T-helper 2 cell (primary cell): ENCODE results near the gene RAB30.
"Not testable (repeated sequence)": the region's sequence is repeated elsewhere in the genome, so short reads cannot be mapped to it uniquely, and the experiment has no call there.

Experiments
- DNase-seq, 5 experiments: peaks; one replicate each; pipeline versions ENCODE4 v3.0.0 to v3.0.0-alpha.2; 2012 to 2022

Gene RAB30

GRCh38 chr11:83009136-83009535, 62.6 kb downstream of the RAB30 start:
- DNase-seq: not testable (repeated sequence)

- no peak for DNase-seq
Observed at GRCh38 chr11:83008581-83008923, 63.1 kb downstream of the RAB30 start.

- peak in 1 of 5 experiments; percentile 27 for DNase-seq
Observed at GRCh38 chr11:83007909-83008580, 63.7 kb downstream of the RAB30 start.

- DNase-seq: no peak
Observed at GRCh38 chr11:83007477-83007876, 64.2 kb downstream of the RAB30 start.

- peak in 1 of 5 experiments; percentile 89 for DNase-seq
Observed at GRCh38 chr11:83006877-83007330, 64.8 kb downstream of the RAB30 start.

- peak in 1 of 5 experiments; percentile 38 for DNase-seq
Observed at GRCh38 chr11:83004746-83005556, 66.7 kb downstream of the RAB30 start.

GRCh38 chr11:83002522-83002921, 69.2 kb downstream of the RAB30 start:
- no peak for DNase-seq

GRCh38 chr11:83002053-83002452, 69.6 kb downstream of the RAB30 start:
- DNase-seq: peak in 2 of 5 experiments; percentile 19 to 45

- DNase-seq: no peak
Observed at GRCh38 chr11:83000381-83000780, 71.3 kb downstream of the RAB30 start.

GRCh38 chr11:82999232-82999631, 72.5 kb downstream of the RAB30 start:
- no peak for DNase-seq

- DNase-seq: no peak
Observed at GRCh38 chr11:82998697-82999096, 73.0 kb downstream of the RAB30 start.

- DNase-seq: peak in 1 of 5 experiments; percentile 79
Observed at GRCh38 chr11:82996966-82997606, 74.6 kb downstream of the RAB30 start.

GRCh38 chr11:82995754-82996398, 75.8 kb downstream of the RAB30 start:
- peak in 1 of 5 experiments; percentile 29 for DNase-seq

GRCh38 chr11:82995235-82995634, 76.5 kb downstream of the RAB30 start:
- DNase-seq: no peak

GRCh38 chr11:82994604-82995230, 77.0 kb downstream of the RAB30 start:
- DNase-seq: no peak

- DNase-seq: no peak
Observed at GRCh38 chr11:82992223-82992622, 79.5 kb downstream of the RAB30 start.

GRCh38 chr11:82989628-82990404, 81.9 kb downstream of the RAB30 start:
- DNase-seq: peak in 1 of 5 experiments; percentile 27

- no peak for DNase-seq
Observed at GRCh38 chr11:82988936-82989627, 82.6 kb downstream of the RAB30 start.

- no peak for DNase-seq
Observed at GRCh38 chr11:82987997-82988396, 83.7 kb downstream of the RAB30 start.

GRCh38 chr11:82986446-82986845, 85.3 kb downstream of the RAB30 start:
- DNase-seq: no peak

GRCh38 chr11:82981852-82982251, 89.8 kb downstream of the RAB30 start:
- DNase-seq: no peak
